GM12891 (cell line): Measurements from ENCODE around the gene PLPPR3.

Experiments
- DNase-seq: peaks from one replicate; pipeline ENCODE4 v3.0.0; 2011; ENCODE audit warnings: low spot score; ENCODE audit not compliant: insufficient read length
- FAIRE-seq: peaks from 2 replicates; lab custom pipeline; 2011; peaks lifted over from hg19 to GRCh38; lab: Jason Lieb, UNC
- PAX5 ChIP-seq: IDR thresholded peaks from 2 replicates; pipeline ENCODE4 v1.6.1; 2011; ENCODE audit warnings: low read length, moderate library complexity, mild to moderate bottlenecking; ENCODE audit not compliant: insufficient read depth, severe bottlenecking
- POLR2A ChIP-seq: IDR thresholded peaks from 2 replicates; pipeline ENCODE4 v1.6.1; 2011; ENCODE audit warnings: low read depth, low read length, control low read depth
- POLR2AphosphoS5 ChIP-seq: IDR thresholded peaks from 2 replicates; pipeline ENCODE4 v1.6.1; 2011; ENCODE audit warnings: low read depth, low read length, control low read depth
- POU2F2 ChIP-seq: IDR thresholded peaks from 2 replicates; pipeline ENCODE4 v1.6.1; 2011; ENCODE audit warnings: low read depth, mild to moderate bottlenecking, control low read depth, low read length, moderate library complexity
- SPI1 ChIP-seq: IDR thresholded peaks from 2 replicates; pipeline ENCODE4 v1.6.1; 2011; ENCODE audit warnings: low read depth, low read length, control low read depth
- TAF1 ChIP-seq: IDR thresholded peaks from 2 replicates; pipeline ENCODE4 v1.6.1; 2011; ENCODE audit warnings: low read depth, low read length, control low read depth

The PLPPR3 gene

DNA sequence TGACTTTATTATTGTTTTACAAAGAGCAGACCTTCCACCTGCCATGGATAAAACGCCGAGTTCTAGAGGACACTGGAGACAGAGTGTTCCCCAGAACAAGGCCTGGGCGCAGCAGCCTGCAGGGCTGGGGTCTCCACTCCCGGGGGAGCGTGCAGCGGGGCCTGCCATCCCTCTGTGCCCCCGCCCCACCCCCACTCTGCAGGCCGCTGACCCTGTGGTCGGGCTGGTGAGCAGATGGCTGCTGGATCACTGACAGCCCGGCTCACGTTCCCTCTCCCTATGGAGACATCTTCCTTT is 33.1 kb downstream of the PLPPR3 start:
- DNase-seq, result no peak
- TF ChIP-seq PAX5 (no peak), POU2F2 (no peak), POLR2AphosphoS5 (no peak), SPI1 (no peak), POLR2A (no peak), TAF1 (no peak)
- no peak for FAIRE-seq

DNA sequence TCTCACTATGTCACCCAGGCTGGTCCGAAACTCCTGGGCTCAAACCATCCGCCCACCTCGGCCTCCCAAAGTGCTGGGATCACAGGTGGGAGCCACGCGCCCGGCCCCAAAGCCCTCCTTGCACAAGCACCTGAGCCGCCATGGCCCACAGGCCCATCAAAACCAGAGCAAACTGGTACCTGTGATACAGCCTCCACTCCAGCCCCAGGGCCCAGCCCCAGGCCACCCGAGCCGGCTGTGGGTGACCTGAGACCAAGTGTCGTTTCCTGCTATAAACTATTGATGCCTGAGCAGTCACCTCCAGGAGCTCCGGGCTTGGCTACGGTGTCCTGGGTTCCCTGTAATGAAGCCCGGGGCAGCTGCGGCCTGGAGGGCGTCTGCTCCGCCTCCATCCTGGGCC is 34.2 kb downstream of the PLPPR3 start:
- no peak for FAIRE-seq
- DNase-seq, result no peak
- no peak for TF ChIP-seq PAX5
- no peak for TF ChIP-seq TAF1
- TF ChIP-seq POLR2AphosphoS5, result no peak
- TF ChIP-seq POLR2A, result no peak
- TF ChIP-seq SPI1, result no peak
- TF ChIP-seq POU2F2, result no peak

DNA sequence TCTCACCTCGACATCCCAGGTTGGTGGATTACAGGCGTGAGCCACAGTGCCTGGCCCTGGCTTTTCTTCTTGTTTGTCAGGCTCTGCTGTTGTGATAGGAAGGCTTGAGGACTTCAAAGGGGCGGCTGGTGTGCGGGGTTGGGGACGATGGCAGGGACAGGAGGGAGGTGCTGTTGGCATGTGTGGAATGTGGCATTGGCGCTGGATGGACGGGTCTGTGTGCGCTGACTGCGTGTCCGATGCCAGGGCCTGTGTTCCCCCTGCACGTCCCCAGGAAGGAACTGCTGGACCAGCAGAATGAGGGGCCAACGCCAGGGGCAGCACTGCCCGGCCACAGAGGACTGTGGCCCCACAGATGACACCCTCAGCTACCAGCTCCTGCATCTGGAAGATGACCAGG is 37.2 kb downstream of the PLPPR3 start:
- no peak for DNase-seq
- no peak for FAIRE-seq

DNA sequence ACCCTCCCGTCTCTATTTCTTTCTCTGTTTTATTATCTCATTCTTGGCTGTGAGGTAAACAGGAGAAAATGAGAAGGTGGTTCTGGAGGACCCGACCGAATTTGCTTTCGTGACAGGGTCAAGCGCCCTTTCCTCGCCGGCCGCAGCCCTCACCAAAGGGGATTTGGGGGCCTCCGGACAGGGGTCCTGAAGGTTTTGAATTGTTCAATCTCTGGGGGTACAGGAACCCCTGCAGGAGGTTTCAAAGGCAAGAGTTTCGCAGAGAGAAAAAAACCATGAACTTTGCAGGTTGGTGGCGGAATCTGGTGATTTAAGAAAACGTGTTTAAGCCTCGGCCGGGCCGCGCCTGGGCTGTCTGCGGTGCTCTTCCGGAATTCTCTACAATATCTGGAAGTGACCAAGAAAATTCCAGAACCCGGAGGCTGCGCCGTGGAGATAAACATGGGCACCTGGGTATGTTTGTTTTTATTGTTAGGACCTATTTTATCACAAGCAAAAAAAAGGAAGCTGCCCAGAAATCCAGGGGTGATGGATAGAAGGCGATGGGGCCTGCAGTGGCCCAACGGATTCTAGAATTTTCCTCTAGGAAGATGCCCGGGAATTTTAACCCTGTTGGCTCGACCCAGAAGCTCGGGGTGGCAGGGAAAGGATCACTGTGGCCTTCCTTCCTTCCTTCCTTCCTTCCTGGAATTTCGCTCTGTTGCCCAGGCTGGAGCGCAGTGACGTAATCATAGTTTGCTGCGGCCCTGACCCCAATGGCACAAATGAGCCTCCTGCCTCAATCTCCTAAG is 38.7 kb downstream of the PLPPR3 start:
- FAIRE-seq, result no peak
- no peak for TF ChIP-seq POU2F2
- no peak for TF ChIP-seq POLR2AphosphoS5
- TF ChIP-seq POLR2A, result no peak
- TF ChIP-seq SPI1, result no peak
- TF ChIP-seq PAX5, result no peak
- no peak for TF ChIP-seq TAF1
- DNase-seq, result no peak

More for the DNA sequence above, 37.2 kb downstream of the PLPPR3 start:
- TF ChIP-seq TAF1, result no peak
- no peak for TF ChIP-seq POLR2A
- TF ChIP-seq POLR2AphosphoS5, result no peak
- no peak for TF ChIP-seq SPI1
- no peak for TF ChIP-seq POU2F2
- no peak for TF ChIP-seq PAX5

- TF ChIP-seq POLR2AphosphoS5, result no peak
- no peak for TF ChIP-seq PAX5
- no peak for TF ChIP-seq TAF1
- TF ChIP-seq SPI1, result no peak
- no peak for TF ChIP-seq POLR2A
- no peak for DNase-seq
- FAIRE-seq, result no peak
Measured at GRCh38 chr19:782185-782877, 39.4 kb downstream of the PLPPR3 start.

- no peak for TF ChIP-seq POLR2AphosphoS5
- no peak for TF ChIP-seq POU2F2
- no peak for TF ChIP-seq POLR2A
- no peak for TF ChIP-seq SPI1
- no peak for TF ChIP-seq TAF1
- TF ChIP-seq PAX5, result no peak
- no peak for DNase-seq
- FAIRE-seq, result no peak
Measured at GRCh38 chr19:781800-782184, 40.0 kb downstream of the PLPPR3 start.

GRCh38 chr19:780935-781334 is 40.8 kb downstream of the PLPPR3 start:
- DNase-seq (no peak), FAIRE-seq (no peak)
- no peak for TF ChIP-seq POLR2AphosphoS5
- no peak for TF ChIP-seq POU2F2
- no peak for TF ChIP-seq PAX5
- no peak for TF ChIP-seq SPI1

GRCh38 chr19:778910-779653 is 42.7 kb downstream of the PLPPR3 start:
- DNase-seq (no peak), FAIRE-seq (no peak)
- TF ChIP-seq POLR2A, result no peak
- no peak for TF ChIP-seq POU2F2
- no peak for TF ChIP-seq PAX5
- no peak for TF ChIP-seq POLR2AphosphoS5
- no peak for TF ChIP-seq SPI1
- no peak for TF ChIP-seq TAF1

DNA sequence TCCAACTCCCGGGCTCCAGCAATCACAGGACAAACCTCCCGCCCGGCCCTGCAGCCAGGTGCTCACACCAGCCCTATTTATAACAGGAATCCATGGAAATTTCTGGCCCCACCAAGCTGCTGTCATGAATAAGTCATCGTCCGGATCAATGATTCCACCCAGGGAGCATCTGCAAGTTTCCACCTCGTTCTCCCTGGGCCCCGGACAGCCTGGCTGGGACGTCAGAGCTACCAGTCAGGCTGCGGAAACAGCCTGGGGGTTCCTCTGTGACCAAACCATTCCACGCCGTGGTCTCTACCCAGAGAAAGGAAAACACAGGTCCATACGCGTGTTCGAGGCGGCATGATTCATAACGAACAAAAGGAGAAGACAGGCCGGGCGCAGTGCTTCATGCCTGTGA is 45.2 kb downstream of the PLPPR3 start:
- TF ChIP-seq SPI1 (no peak), POLR2A (no peak), TAF1 (no peak), POLR2AphosphoS5 (no peak), POU2F2 (no peak), PAX5 (no peak)
- DNase-seq, result no peak
- FAIRE-seq, result no peak
